HCT116 (cell line): ENCODE results near the gene CNTNAP2. TPM values are rescaled to one million over a fixed set of nuclear protein-coding genes. Genes with fewer than 3 reads are reported as not detected.

Source experiments
- ATAC-seq: fragments of 200-7000 bp; cut with Tn5 transposase; 2 replicates; pipeline ENCODE4 v1.9.1; 2020; ENCODE audit warnings: mild to moderate bottlenecking, moderate library complexity
- BruUV-seq: library from RNA; stranded (reverse); fragments of 400-500 nt; replicated peaks from 2 replicates; lab custom pipeline; 2021; lab: Mats Ljungman, UMichigan
- CTCF ChIA-PET: fragments of 300-600 bp; sonication (Branson Sonifier 250); formaldehyde crosslinking; loops from one replicate; lab custom pipeline; 2021; ENCODE audit warnings: antibody characterized with exemption; lab: Charles Lee
- POLR2A ChIA-PET: fragments of 300-600, 350-600 bp; sonication (Branson Sonifier 250); formaldehyde crosslinking; loops from one replicate; lab custom pipeline; 2021; ENCODE audit warnings: antibody characterized with exemption; lab: Charles Lee
- RAD21 ChIA-PET, 2 experiments: fragments of 300-600 bp; sonication (Branson Sonifier 250); formaldehyde crosslinking; loops; one replicate each; lab custom pipeline; 2023; ENCODE audit warnings: low total read pairs in 2 of 2; ENCODE audit not compliant: uncharacterized antibody in 2 of 2, unreplicated experiment in 2 of 2, low non-redundant PET in 1 of 2; lab: Charles Lee
- DNase-seq: peaks from one replicate; pipeline ENCODE4 v3.0.0-alpha.2; 2010; ENCODE audit warnings: low read depth, low spot score
- H2AFZ ChIP-seq: fragments of 200-600 bp; shearing (Covaris generic), sonication (generic); 2 replicates; pipeline ENCODE4 v1.6.1; 2017; ENCODE audit warnings: low read depth, mixed run types, mixed read lengths, antibody characterized with exemption, low read length; ENCODE audit not compliant: poor library complexity, severe bottlenecking
- H3K27ac ChIP-seq: 2 replicates; pipeline ENCODE4 v1.5.1; 2012; ENCODE audit warnings: low read depth, low read length
- H3K27me3 ChIP-seq: fragments of 200-600 bp; sonication (generic); 2 replicates; pipeline ENCODE4 v1.6.1; 2016; ENCODE audit warnings: mixed run types, low read length, mixed read lengths; ENCODE audit not compliant: insufficient read depth
- H3K36me3 ChIP-seq, 2 experiments: fragments of 200-500 bp in 1 of 2; fragments of 200-600 bp in 1 of 2; sonication (Bioruptor generic) in 1 of 2; sonication (generic) in 1 of 2; 2 replicates each; pipeline versions ENCODE4 v1.5.1 to v1.6.1; 2014 to 2016; ENCODE audit warnings: low read length in 2 of 2, inconsistent platforms in 1 of 2, mixed read lengths in 1 of 2, mixed run types in 1 of 2; ENCODE audit not compliant: insufficient read depth in 2 of 2, control insufficient read depth in 1 of 2
- H3K4me1 ChIP-seq, 2 experiments: fragments of 200-600 bp in 1 of 2; sonication (generic) in 1 of 2; 2 replicates each; pipeline versions ENCODE4 v1.5.1 to v1.6.1; 2012 to 2017; ENCODE audit warnings: low read length in 2 of 2, inconsistent platforms in 1 of 2, mild to moderate bottlenecking in 1 of 2, mixed read lengths in 1 of 2, mixed run types in 1 of 2, moderate library complexity in 1 of 2; ENCODE audit not compliant: insufficient read depth in 2 of 2, control insufficient read depth in 1 of 2
- H3K4me2 ChIP-seq: fragments of 200-600 bp; sonication (generic); 2 replicates; pipeline ENCODE4 v1.6.1; 2017; ENCODE audit warnings: mixed run types, low read length, mixed read lengths
- H3K4me3 ChIP-seq, 2 experiments: fragments of 200-600 bp in 1 of 2; sonication (generic) in 1 of 2; replicated peaks in 1 of 2; 2 replicates each; pipeline ENCODE4 v1.5.1; 2011 to 2016; ENCODE audit warnings: low read length in 2 of 2, control low read depth in 1 of 2, low read depth in 1 of 2, mild to moderate bottlenecking in 1 of 2, mixed read lengths in 1 of 2, mixed run types in 1 of 2
- H3K79me2 ChIP-seq: fragments of 200-600 bp; sonication (generic); 2 replicates; pipeline ENCODE4 v1.6.1; 2017; ENCODE audit warnings: mild to moderate bottlenecking, mixed run types, low read length, moderate library complexity, mixed read lengths; ENCODE audit not compliant: insufficient read depth
- H3K9ac ChIP-seq: fragments of 200-600 bp; sonication (generic); 2 replicates; pipeline ENCODE4 v1.6.1; 2016; ENCODE audit warnings: low read length, mixed read lengths
- H3K9me2 ChIP-seq: fragments of 200-600 bp; sonication (generic), shearing (Covaris generic); 2 replicates; pipeline ENCODE4 v1.6.1; 2017; ENCODE audit warnings: mixed run types, mild to moderate bottlenecking, moderate library complexity; ENCODE audit not compliant: insufficient read depth
- H3K9me3 ChIP-seq, 2 experiments: fragments of 200-500 bp in 1 of 2; fragments of 200-600 bp in 1 of 2; sonication (Bioruptor generic) in 1 of 2; sonication (generic) in 1 of 2; 2 replicates each; pipeline ENCODE4 v1.6.1; 2014 to 2017; ENCODE audit warnings: low read length in 2 of 2, mixed read lengths in 2 of 2, inconsistent platforms in 1 of 2, low read depth in 1 of 2, mild to moderate bottlenecking in 1 of 2, mixed run types in 1 of 2, moderate library complexity in 1 of 2; ENCODE audit not compliant: control insufficient read depth in 1 of 2, insufficient read depth in 1 of 2
- H4K20me1 ChIP-seq: fragments of 200-600 bp; sonication (generic), shearing (Covaris generic); 2 replicates; pipeline ENCODE4 v1.6.1; 2017; ENCODE audit warnings: mixed run types, mild to moderate bottlenecking, moderate library complexity; ENCODE audit not compliant: insufficient read depth
- CBX3 ChIP-seq: IDR thresholded peaks from 2 replicates; pipeline ENCODE4 v1.6.1; 2012; ENCODE audit warnings: low read depth
- EZH2phosphoT487 ChIP-seq: fragments of 200-600 bp; IDR thresholded peaks from 2 replicates; pipeline ENCODE4 v1.6.1; 2018; ENCODE audit warnings: antibody characterized with exemption, borderline replicate concordance
- REST ChIP-seq: IDR thresholded peaks from 2 replicates; pipeline ENCODE4 v1.6.1; 2012; ENCODE audit warnings: low read depth
- SP1 ChIP-seq: IDR thresholded peaks from 2 replicates; pipeline ENCODE4 v1.6.1; 2012; ENCODE audit warnings: low read depth
- TCF7L2 ChIP-seq: IDR thresholded peaks from 2 replicates; pipeline ENCODE4 v1.7.0; 2011; ENCODE audit warnings: borderline replicate concordance, inconsistent platforms; ENCODE audit not compliant: insufficient read depth, insufficient read length; ENCODE audit errors: extremely low read depth
- ZNF274 ChIP-seq: fragments of 200-500 bp; sonication (Bioruptor generic); IDR thresholded peaks from 2 replicates; pipeline ENCODE4 v1.6.1; 2014; ENCODE audit warnings: mild to moderate bottlenecking, low read depth, low read length, inconsistent platforms
- intact Hi-C: fragments of 100-400 bp; cut with micrococcal nuclease; formaldehyde crosslinking; loops from 2 replicates; pipeline ENCODE4 v1.10.0; 2022
- total RNA-seq: library from RNA; stranded (reverse); gene quantifications from one replicate; pipeline ENCODE4 v1.2.1, GENCODE V29; 2021; ENCODE audit not compliant: unreplicated experiment

The CNTNAP2 gene
- total RNA-seq, 1 experiment from 2014 or later = 0.37 TPM

- Histone ChIP-seq H3K27me3 (no peaks in the 10 kb centered on the region), H2AFZ (no peak overlapping the region), H3K4me3 (no peak overlapping the region), H3K9me3 (peaks cover 0 to 10% of the 10 kb centered on the region in 2 experiments; a peak in 2 of 4 replicates), H3K9me2 (no peaks in the 10 kb centered on the region), H3K79me2 (no peaks in the 10 kb centered on the region), H3K4me2 (no peak overlapping the region), H3K4me1 (no peaks in the 10 kb centered on the region), H3K9ac (no peak overlapping the region), H3K27ac (no peak overlapping the region), H3K36me3 (no peaks in the 10 kb centered on the region), H4K20me1 (no peaks in the 10 kb centered on the region)
- no TSS peak for BruUV-seq
- ChIA-PET RAD21 (no interaction called here), POLR2A (no interaction called here), CTCF (no interaction called here)
- TF ChIP-seq REST (no peak), EZH2phosphoT487 (no peak)
- ATAC-seq (no peak), DNase-seq (no peak)
- intact Hi-C loops = no loop called here
Observed at GRCh38 chr7:147984265-147984664, 1867.7 kb downstream of the CNTNAP2 start.

DNA sequence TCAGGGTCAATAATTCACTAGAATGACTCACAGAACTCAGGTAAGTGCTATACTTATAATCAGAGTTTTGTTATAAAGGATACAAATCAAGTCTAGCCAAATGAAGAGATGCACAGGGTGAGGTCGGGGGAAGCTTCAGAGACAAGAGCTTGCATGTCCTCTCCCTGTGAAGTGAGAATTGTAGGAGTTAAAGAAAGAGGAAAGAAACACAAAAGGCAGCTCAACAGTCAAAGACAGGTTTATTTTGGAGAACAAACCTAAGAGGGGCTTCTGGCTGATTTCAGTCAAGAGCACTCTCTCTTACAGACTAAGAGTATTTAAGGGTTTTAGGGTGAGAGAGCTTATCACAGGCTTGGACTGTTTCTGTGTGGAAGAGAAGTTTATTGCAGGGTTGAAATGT, 1873.5 kb downstream of the CNTNAP2 start:
- no peak overlapping the region for H2AFZ ChIP-seq
- H3K79me2 ChIP-seq = no peaks in the 10 kb centered on the region
- H3K4me2 ChIP-seq = no peak overlapping the region
- no peaks in the 10 kb centered on the region for H3K4me1 ChIP-seq
- ATAC-seq (no peak), DNase-seq (no peak)
- no peaks in the 10 kb centered on the region for H3K27me3 ChIP-seq
- no peak overlapping the region for H3K27ac ChIP-seq
- CTCF ChIA-PET = no interaction called here
- no peaks in the 10 kb centered on the region for H4K20me1 ChIP-seq
- POLR2A ChIA-PET = no interaction called here
- H3K9me3 ChIP-seq = peaks cover 0 to 7% of the 10 kb centered on the region in 2 experiments; a peak in 1 of 4 replicates
- no peaks in the 10 kb centered on the region for H3K36me3 ChIP-seq
- BruUV-seq = no TSS peak
- no peaks in the 10 kb centered on the region for H3K9me2 ChIP-seq
- H3K4me3 ChIP-seq = no peak overlapping the region
- no peak overlapping the region for H3K9ac ChIP-seq
- TF ChIP-seq REST (no peak), SP1 (no peak), TCF7L2 (no peak), EZH2phosphoT487 (no peak), ZNF274 (no peak), CBX3 (no peak)
- RAD21 ChIA-PET = no interaction called here
- intact Hi-C loops = no loop called here
